IPS-15b (cell line): Measurements from ENCODE around the gene RND1.

Experiments used
- H3K27me3 ChIP-seq: one replicate; pipeline ENCODE4 v1.6.1; 2013; ENCODE audit warnings: low read length; ENCODE audit not compliant: control insufficient read depth, insufficient read depth
- H3K36me3 ChIP-seq: one replicate; pipeline ENCODE4 v1.6.1; 2013; ENCODE audit warnings: low read length; ENCODE audit not compliant: control insufficient read depth, insufficient read depth
- H3K4me1 ChIP-seq: one replicate; pipeline ENCODE4 v1.6.1; 2013; ENCODE audit warnings: mild to moderate bottlenecking, low read length; ENCODE audit not compliant: control insufficient read depth, insufficient read depth
- H3K4me3 ChIP-seq: one replicate; pipeline ENCODE4 v1.5.1; 2013; ENCODE audit warnings: low read depth, low read length
- H3K9ac ChIP-seq: one replicate; pipeline ENCODE4 v1.6.1; 2013; ENCODE audit warnings: low read depth, mild to moderate bottlenecking, low read length
- H3K9me3 ChIP-seq: one replicate; pipeline ENCODE4 v1.6.1; 2013; ENCODE audit warnings: mild to moderate bottlenecking, low read length; ENCODE audit not compliant: control insufficient read depth, insufficient read depth

The RND1 gene

GRCh38 chr12:48815126-48816110, 50.3 kb downstream of the RND1 start:
- Histone ChIP-seq H3K9me3 (no peaks in the 10 kb centered on the region), H3K4me3 (peak overlapping the region; percentile 86), H3K27me3 (peaks cover 62% of the 10 kb centered on the region), H3K9ac (no peak overlapping the region), H3K4me1 (peaks cover 23% of the 10 kb centered on the region), H3K36me3 (no peaks in the 10 kb centered on the region)

- peak overlapping the region; percentile 86 for H3K4me3 ChIP-seq
- H3K9me3 ChIP-seq, result no peaks in the 10 kb centered on the region
- peaks cover 18% of the 10 kb centered on the region for H3K4me1 ChIP-seq
- peaks cover 56% of the 10 kb centered on the region for H3K27me3 ChIP-seq
- H3K36me3 ChIP-seq, result no peaks in the 10 kb centered on the region
- no peak overlapping the region for H3K9ac ChIP-seq
Observed at GRCh38 chr12:48814262-48815125, 51.2 kb downstream of the RND1 start.

- Histone ChIP-seq H3K9me3 (no peaks in the 10 kb centered on the region), H3K27me3 (peaks cover 50% of the 10 kb centered on the region), H3K4me3 (peak overlapping the region; percentile 86), H3K36me3 (no peaks in the 10 kb centered on the region), H3K9ac (no peak overlapping the region), H3K4me1 (peaks cover 18% of the 10 kb centered on the region)
Observed at GRCh38 chr12:48813465-48814261, 52.0 kb downstream of the RND1 start.

- Histone ChIP-seq H3K9ac (no peak overlapping the region), H3K36me3 (no peaks in the 10 kb centered on the region), H3K27me3 (peaks cover 44% of the 10 kb centered on the region), H3K4me3 (no peak overlapping the region), H3K9me3 (no peaks in the 10 kb centered on the region), H3K4me1 (peaks cover 15% of the 10 kb centered on the region)
Observed at GRCh38 chr12:48812389-48812788, 53.3 kb downstream of the RND1 start.

- Histone ChIP-seq H3K9ac (no peak overlapping the region), H3K4me3 (peak overlapping the region; percentile 2)
Observed at GRCh38 chr12:48811437-48812090, 54.1 kb downstream of the RND1 start.

GRCh38 chr12:48810903-48811431, 54.7 kb downstream of the RND1 start:
- Histone ChIP-seq H3K4me3 (no peak overlapping the region), H3K4me1 (peaks cover 15% of the 10 kb centered on the region), H3K9me3 (no peaks in the 10 kb centered on the region), H3K9ac (no peak overlapping the region), H3K36me3 (no peaks in the 10 kb centered on the region), H3K27me3 (peaks cover 30% of the 10 kb centered on the region)

More at GRCh38 chr12:48811437-48812090, 54.1 kb downstream of the RND1 start:
- Histone ChIP-seq H3K36me3 (no peaks in the 10 kb centered on the region), H3K27me3 (peaks cover 36% of the 10 kb centered on the region), H3K4me1 (peaks cover 15% of the 10 kb centered on the region), H3K9me3 (no peaks in the 10 kb centered on the region)

GRCh38 chr12:48807981-48808380, 57.7 kb downstream of the RND1 start:
- no peaks in the 10 kb centered on the region for H3K9me3 ChIP-seq
- no peak overlapping the region for H3K9ac ChIP-seq
- H3K4me1 ChIP-seq, result peaks cover 13% of the 10 kb centered on the region
- H3K27me3 ChIP-seq, result peaks cover 24% of the 10 kb centered on the region
- H3K4me3 ChIP-seq, result no peak overlapping the region
- no peaks in the 10 kb centered on the region for H3K36me3 ChIP-seq
